ENCODE results near the gene PCGF3.

GRCh38 chr4:678331-679103, 27.1 kb upstream of the PCGF3 start:
- no peak for TF ChIP-seq CTCF (IDR thresholded peaks at IDR 0.05)
- no peak for TF ChIP-seq POLR2A (IDR thresholded peaks at IDR 0.05)

Data from right lobe of liver (tissue), 4 donors.